ENCODE measurements around the gene SAC3D1. TPM values are rescaled to one million over a fixed set of nuclear protein-coding genes. Genes with fewer than 3 reads are reported as not detected.

SAC3D1 gene
- total and polyA plus RNA-seq, 9 of the 15 experiments (the other 6 are each of a cell fraction or from before 2014, with no cell fraction given) = 0.20 to 35.2 (median 5.8) TPM

- TF ChIP-seq ZNF395 (CRISPR knock-in tag; IDR thresholded peaks at IDR 0.05) (0 out of 2 replicates have a peak, but pooled peaks have one; percentile 70), SLC30A9 (CRISPR knock-in tag; IDR thresholded peaks at IDR 0.05) (no peak), NONO (IDR thresholded peaks at IDR 0.05; ENCODE audit: low read depth in 2 of 2, low read length in 1 of 2) (peak in 1 of 2 experiments; percentile 9; a peak in 2 of 4 replicates), GABPB1 (CRISPR knock-in tag; IDR thresholded peaks at IDR 0.05) (peak; percentile 59), GTF2B (IDR thresholded peaks at IDR 0.05; ENCODE audit: extremely low read depth, insufficient read length) (no peak), ZNF592 (IDR thresholded peaks at IDR 0.05) (no peak), ETS2 (tag; IDR thresholded peaks at IDR 0.05; ENCODE audit: borderline replicate concordance, poor library complexity, severe bottlenecking) (no peak), ZNF184 (CRISPR knock-in tag; IDR thresholded peaks at IDR 0.05) (no peak), IRF2 (CRISPR knock-in tag; IDR thresholded peaks at IDR 0.05) (0 out of 2 replicates have a peak, but pooled peaks have one; percentile 61), SMARCB1 (IDR thresholded peaks at IDR 0.05; ENCODE audit: insufficient read length, low read depth) (no peak)
- TF ChIP-seq, protein P1, sequence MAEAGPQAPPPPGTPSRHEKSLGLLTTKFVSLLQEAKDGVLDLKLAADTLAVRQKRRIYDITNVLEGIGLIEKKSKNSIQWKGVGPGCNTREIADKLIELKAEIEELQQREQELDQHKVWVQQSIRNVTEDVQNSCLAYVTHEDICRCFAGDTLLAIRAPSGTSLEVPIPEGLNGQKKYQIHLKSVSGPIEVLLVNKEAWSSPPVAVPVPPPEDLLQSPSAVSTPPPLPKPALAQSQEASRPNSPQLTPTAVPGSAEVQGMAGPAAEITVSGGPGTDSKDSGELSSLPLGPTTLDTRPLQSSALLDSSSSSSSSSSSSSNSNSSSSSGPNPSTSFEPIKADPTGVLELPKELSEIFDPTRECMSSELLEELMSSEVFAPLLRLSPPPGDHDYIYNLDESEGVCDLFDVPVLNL (CRISPR knock-in tag; IDR thresholded peaks at IDR 0.05; ENCODE audit: low read depth) = 0 out of 2 replicates have a peak, but pooled peaks have one; percentile 26
- TF ChIP-seq, protein P2, sequence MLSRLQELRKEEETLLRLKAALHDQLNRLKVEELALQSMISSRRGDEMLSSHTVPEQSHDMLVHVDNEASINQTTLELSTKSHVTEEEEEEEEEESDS (CRISPR knock-in tag; IDR thresholded peaks at IDR 0.05) = no peak
- TF ChIP-seq, protein P3, sequence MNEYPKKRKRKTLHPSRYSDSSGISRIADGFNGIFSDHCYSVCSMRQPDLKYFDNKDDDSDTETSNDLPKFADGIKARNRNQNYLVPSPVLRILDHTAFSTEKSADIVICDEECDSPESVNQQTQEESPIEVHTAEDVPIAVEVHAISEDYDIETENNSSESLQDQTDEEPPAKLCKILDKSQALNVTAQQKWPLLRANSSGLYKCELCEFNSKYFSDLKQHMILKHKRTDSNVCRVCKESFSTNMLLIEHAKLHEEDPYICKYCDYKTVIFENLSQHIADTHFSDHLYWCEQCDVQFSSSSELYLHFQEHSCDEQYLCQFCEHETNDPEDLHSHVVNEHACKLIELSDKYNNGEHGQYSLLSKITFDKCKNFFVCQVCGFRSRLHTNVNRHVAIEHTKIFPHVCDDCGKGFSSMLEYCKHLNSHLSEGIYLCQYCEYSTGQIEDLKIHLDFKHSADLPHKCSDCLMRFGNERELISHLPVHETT (CRISPR knock-in tag; conservative IDR thresholded peaks at IDR 0.05 in 1 of 2, IDR thresholded peaks at IDR 0.05 in 1 of 2) = peak in 1 of 2 experiments; percentile 71; a peak in 2 of 4 replicates
- TF ChIP-seq, protein P4, sequence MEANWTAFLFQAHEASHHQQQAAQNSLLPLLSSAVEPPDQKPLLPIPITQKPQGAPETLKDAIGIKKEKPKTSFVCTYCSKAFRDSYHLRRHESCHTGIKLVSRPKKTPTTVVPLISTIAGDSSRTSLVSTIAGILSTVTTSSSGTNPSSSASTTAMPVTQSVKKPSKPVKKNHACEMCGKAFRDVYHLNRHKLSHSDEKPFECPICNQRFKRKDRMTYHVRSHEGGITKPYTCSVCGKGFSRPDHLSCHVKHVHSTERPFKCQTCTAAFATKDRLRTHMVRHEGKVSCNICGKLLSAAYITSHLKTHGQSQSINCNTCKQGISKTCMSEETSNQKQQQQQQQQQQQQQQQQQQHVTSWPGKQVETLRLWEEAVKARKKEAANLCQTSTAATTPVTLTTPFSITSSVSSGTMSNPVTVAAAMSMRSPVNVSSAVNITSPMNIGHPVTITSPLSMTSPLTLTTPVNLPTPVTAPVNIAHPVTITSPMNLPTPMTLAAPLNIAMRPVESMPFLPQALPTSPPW (CRISPR knock-in tag; IDR thresholded peaks at IDR 0.05) = peak; percentile 65
Observed at GRCh38 chr11:65040847-65041622, at the start of gene SAC3D1 (continued).
